B cell (primary cell): ENCODE data around the gene C3orf22.

ENCODE experiments used
- EZH2 ChIP-seq: IDR thresholded peaks from 2 replicates; pipeline ENCODE4 v1.6.1; 2012; ENCODE audit warnings: borderline replicate concordance, low read depth, mild to moderate bottlenecking, moderate library complexity, low read length; ENCODE audit not compliant: insufficient read depth, poor library complexity, severe bottlenecking
- TF ChIP-seq, protein P1 (sequence below): fragments of 200-600 bp; IDR thresholded peaks from one replicate; pipeline ENCODE4 v1.8.0; 2022; ENCODE audit warnings: antibody characterized with exemption, mild to moderate bottlenecking

DNA sequence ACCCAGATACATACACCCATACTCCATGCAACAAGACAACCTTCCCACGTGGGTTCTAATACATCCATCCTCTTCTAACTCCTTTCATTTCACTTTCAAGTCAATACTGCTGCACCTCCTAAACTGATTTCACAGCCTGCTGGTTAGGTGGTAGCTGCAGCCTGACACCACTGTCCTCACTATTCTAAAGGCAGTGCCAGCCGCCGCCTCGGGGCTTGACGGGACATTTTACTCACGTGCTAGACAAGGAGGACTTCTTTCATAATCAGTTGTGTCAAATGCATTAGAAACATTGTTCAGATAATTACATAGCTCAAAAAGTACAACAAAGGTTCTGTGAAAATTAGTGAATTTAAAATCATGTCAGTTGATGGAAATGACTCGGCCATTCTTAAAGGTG lies 47.4 kb downstream of the C3orf22 start:
- TF ChIP-seq, protein P1, sequence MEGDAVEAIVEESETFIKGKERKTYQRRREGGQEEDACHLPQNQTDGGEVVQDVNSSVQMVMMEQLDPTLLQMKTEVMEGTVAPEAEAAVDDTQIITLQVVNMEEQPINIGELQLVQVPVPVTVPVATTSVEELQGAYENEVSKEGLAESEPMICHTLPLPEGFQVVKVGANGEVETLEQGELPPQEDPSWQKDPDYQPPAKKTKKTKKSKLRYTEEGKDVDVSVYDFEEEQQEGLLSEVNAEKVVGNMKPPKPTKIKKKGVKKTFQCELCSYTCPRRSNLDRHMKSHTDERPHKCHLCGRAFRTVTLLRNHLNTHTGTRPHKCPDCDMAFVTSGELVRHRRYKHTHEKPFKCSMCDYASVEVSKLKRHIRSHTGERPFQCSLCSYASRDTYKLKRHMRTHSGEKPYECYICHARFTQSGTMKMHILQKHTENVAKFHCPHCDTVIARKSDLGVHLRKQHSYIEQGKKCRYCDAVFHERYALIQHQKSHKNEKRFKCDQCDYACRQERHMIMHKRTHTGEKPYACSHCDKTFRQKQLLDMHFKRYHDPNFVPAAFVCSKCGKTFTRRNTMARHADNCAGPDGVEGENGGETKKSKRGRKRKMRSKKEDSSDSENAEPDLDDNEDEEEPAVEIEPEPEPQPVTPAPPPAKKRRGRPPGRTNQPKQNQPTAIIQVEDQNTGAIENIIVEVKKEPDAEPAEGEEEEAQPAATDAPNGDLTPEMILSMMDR = no peak
- TF ChIP-seq EZH2 = no peak
